Measurements from ENCODE around the gene PRKCE. TPM values are rescaled to one million over a fixed set of nuclear protein-coding genes. Genes with fewer than 3 reads are reported as not detected.
A peak's percentile ranks its signal among the peaks of the same experiment; 100 is the strongest.

The PRKCE gene
- total RNA-seq, 1 experiment from 2014 or later = 1.3 TPM

GRCh38 chr2:45611020-45611859, 40.2 kb upstream of the PRKCE start, which contains the start of gene SRBD1:
Gene SRBD1 (minus strand): TSS chr2:45611267. CDS start chr2:45605441, 5,826 bp downstream.
- H3K79me2 ChIP-seq (ENCODE audit: insufficient read depth, low read length) = peaks cover 1% of the 10 kb centered on the region; the same call in 1 of the 2 replicates
- H3K79me1 ChIP-seq (ENCODE audit: insufficient read depth, low read depth, low read length, poor library complexity, severe bottlenecking) = peaks cover 5% of the 10 kb centered on the region
- H3K4me3 Mint-ChIP-seq = peak within 1 kb of the TSS; percentile 96 to 97
- no peak for TF ChIP-seq CTCF (conservative IDR thresholded peaks at IDR 0.05)
- no peak within 1 kb of the TSS for H3T11ph ChIP-seq (ENCODE audit: low read length)
- H4K91ac ChIP-seq (ENCODE audit: insufficient read length, low read depth, low read length) = no peak within 1 kb of the TSS
- no peaks in the 10 kb centered on the region for H3K9me3 ChIP-seq (ENCODE audit: control insufficient read depth, low read depth, low read length)
- WGBS (ENCODE audit: extremely low coverage, insufficient read length, low lambda C conversion rate) = no CpG with 5 or more reads among the region's 44 CpGs
- H3K27me3 ChIP-seq (ENCODE audit: insufficient read depth, low read length) = no peaks in the 10 kb centered on the region
- peak; percentile 97 for DNase-seq
- H2AK5ac ChIP-seq (ENCODE audit: insufficient read length, low read length) = no peak within 1 kb of the TSS
- H2BK20ac ChIP-seq (ENCODE audit: low read depth, low read length, poor library complexity, severe bottlenecking) = no peak within 1 kb of the TSS
- H3K23ac ChIP-seq (ENCODE audit: insufficient read length, low read depth, low read length) = no peak within 1 kb of the TSS
- no peak within 1 kb of the TSS for H2BK12ac ChIP-seq (ENCODE audit: insufficient read length, low read depth, low read length)
- H3K56ac ChIP-seq (ENCODE audit: insufficient read length, low read depth, low read length) = no peak within 1 kb of the TSS
- H3K27ac Mint-ChIP-seq = peak within 1 kb of the TSS; percentile 97 to 98 (median 98)
- H3K27me3 Mint-ChIP-seq (ENCODE audit: low read depth) = no peaks in the 10 kb centered on the region; the same call in 1 of the 2 replicates
- H3K4ac ChIP-seq (ENCODE audit: low read depth, low read length) = no peak within 1 kb of the TSS
- peak within 1 kb of the TSS; percentile 47; the same call in 1 of the 2 replicates for H3K14ac ChIP-seq (ENCODE audit: insufficient read depth, low read length)
- no peak within 1 kb of the TSS for H3K18ac ChIP-seq (ENCODE audit: insufficient read length, low read depth, low read length)
- H3K4me1 Mint-ChIP-seq = peaks cover 25 to 31% of the 10 kb centered on the region in 2 experiments
- H2BK120ac ChIP-seq (ENCODE audit: low read depth, low read length, poor library complexity, severe bottlenecking) = no peak within 1 kb of the TSS
- peak within 1 kb of the TSS; percentile 72 for H3K4me2 ChIP-seq (ENCODE audit: insufficient read depth, insufficient read length, low read length)
- no peak within 1 kb of the TSS for H2BK5ac ChIP-seq (ENCODE audit: insufficient read length, low read length)
- no peaks in the 10 kb centered on the region for H3K9me3 Mint-ChIP-seq
- H3K9ac ChIP-seq (ENCODE audit: extremely low read depth, insufficient read length, low read length) = peak within 1 kb of the TSS; percentile 84
- H2BK15ac ChIP-seq (ENCODE audit: low read depth, low read length) = no peak within 1 kb of the TSS
- H3K36me3 Mint-ChIP-seq (ENCODE audit: insufficient read depth in 1 of 3, low read depth in 3 of 3) = no peaks in the 10 kb centered on the region
- no peaks in the 10 kb centered on the region for H3K4me1 ChIP-seq (ENCODE audit: insufficient read depth, low read length)
- H3K27ac ChIP-seq (ENCODE audit: insufficient read length, low read depth, low read length) = no peak within 1 kb of the TSS
- no peak within 1 kb of the TSS for H2AFZ ChIP-seq (ENCODE audit: low read length)
- no peak within 1 kb of the TSS for H4K8ac ChIP-seq (replicated peaks; ENCODE audit: insufficient read length, low read depth, low read length)
- no peak within 1 kb of the TSS for H4K5ac ChIP-seq (ENCODE audit: insufficient read length, low read depth, low read length)
- H4K20me1 ChIP-seq (ENCODE audit: control insufficient read depth, insufficient read depth, insufficient read length) = no peaks in the 10 kb centered on the region
- no peaks in the 10 kb centered on the region for H3K23me2 ChIP-seq (ENCODE audit: insufficient read length, low read depth, low read length, poor library complexity, severe bottlenecking)
